Stimulated activated CD4-positive, alpha-beta T cell treated with anti-CD3 and anti-CD28 coated beads, Interleukin-4, amount 100 ng/mL, for 1 hour (primary cell): ENCODE data around the gene NEK6.
A peak's percentile ranks its signal among the peaks of the same experiment; 100 is the strongest.

ENCODE experiments used
- DNase-seq: peaks from one replicate; pipeline ENCODE4 v3.0.0-alpha.2; 2020

Gene NEK6

GRCh38 chr9:124299515-124300090, 41.9 kb downstream of the NEK6 start:
- no peak for DNase-seq

- DNase-seq, result no peak
Observed at GRCh38 chr9:124300312-124300711, 42.6 kb downstream of the NEK6 start.

- DNase-seq, result no peak
Observed at GRCh38 chr9:124302921-124303320, 45.2 kb downstream of the NEK6 start.

GRCh38 chr9:124303762-124304161, 46.0 kb downstream of the NEK6 start:
- no peak for DNase-seq

- no peak for DNase-seq
Observed at GRCh38 chr9:124304285-124304684, 46.5 kb downstream of the NEK6 start.

- DNase-seq, result no peak
Observed at GRCh38 chr9:124306098-124306735, 48.5 kb downstream of the NEK6 start.

- DNase-seq, result no peak
Observed at GRCh38 chr9:124307379-124308030, 49.8 kb downstream of the NEK6 start.

- DNase-seq, result no peak
Observed at GRCh38 chr9:124308606-124309491, 51.1 kb downstream of the NEK6 start.

- no peak for DNase-seq
Observed at GRCh38 chr9:124309667-124310084, 51.9 kb downstream of the NEK6 start.

GRCh38 chr9:124311283-124311682, 53.5 kb downstream of the NEK6 start:
- DNase-seq, result no peak

- DNase-seq, result no peak
Observed at GRCh38 chr9:124312290-124313265, 54.8 kb downstream of the NEK6 start.

GRCh38 chr9:124313940-124314339, 56.2 kb downstream of the NEK6 start:
- DNase-seq, result no peak

GRCh38 chr9:124315882-124316281, 58.1 kb downstream of the NEK6 start:
- DNase-seq, result no peak

- DNase-seq, result peak; percentile 33
Observed at GRCh38 chr9:124320062-124320973, 62.6 kb downstream of the NEK6 start.

- no peak for DNase-seq
Observed at GRCh38 chr9:124321416-124321815, 63.7 kb downstream of the NEK6 start.

- DNase-seq, result no peak
Observed at GRCh38 chr9:124321935-124322334, 64.2 kb downstream of the NEK6 start.

GRCh38 chr9:124322618-124323432, 65.1 kb downstream of the NEK6 start:
- no peak for DNase-seq

- no peak for DNase-seq
Observed at GRCh38 chr9:124323904-124324303, 66.2 kb downstream of the NEK6 start.

- no peak for DNase-seq
Observed at GRCh38 chr9:124325816-124326215, 68.1 kb downstream of the NEK6 start.

- DNase-seq, result no peak
Observed at GRCh38 chr9:124326378-124326777, 68.6 kb downstream of the NEK6 start.
